IMR-90 (cell line): Measurements from ENCODE around the gene SPINT1. TPM values are rescaled to one million over a fixed set of nuclear protein-coding genes. Genes with fewer than 3 reads are reported as not detected.

Experiments
- ATAC-seq: fragments of 200-7000 bp; cut with Tn5 transposase; 2 replicates; pipeline ENCODE4 v1.9.1; 2020; ENCODE audit warnings: low read depth, mild to moderate bottlenecking, moderate library complexity
- BruUV-seq: library from RNA; stranded (reverse); fragments of 400-500 nt; replicated peaks from 2 replicates; lab custom pipeline; 2021; lab: Mats Ljungman, UMichigan
- CTCF ChIA-PET: fragments of 300-600 bp; formaldehyde crosslinking; extraction: SDS; loops from one replicate; lab custom pipeline; 2021; ENCODE audit warnings: antibody characterized with exemption; lab: Yijun Ruan, JAX
- POLR2A ChIA-PET: fragments of 300-600 bp; sonication (Branson Sonifier 250); formaldehyde crosslinking; loops from one replicate; lab custom pipeline; 2022; ENCODE audit warnings: antibody characterized with exemption; ENCODE audit not compliant: unreplicated experiment; lab: Charles Lee
- DNase-seq: peaks from one replicate; pipeline ENCODE4 v3.0.0; 2013
- H2AFZ ChIP-seq: replicated peaks from 2 replicates; pipeline ENCODE3; 2013; ENCODE audit warnings: low read length, mild to moderate bottlenecking; ENCODE audit not compliant: poor library complexity
- H2AK5ac ChIP-seq: 2 replicates; pipeline ENCODE4 v1.6.1; 2013; ENCODE audit warnings: low read depth, low read length, inconsistent platforms
- H2AK9ac ChIP-seq: replicated peaks from 2 replicates; pipeline ENCODE3; 2013; ENCODE audit warnings: mild to moderate bottlenecking, low read depth, low read length, moderate library complexity; ENCODE audit not compliant: poor library complexity
- H2BK120ac ChIP-seq: 2 replicates; pipeline ENCODE4 v1.6.1; 2013; ENCODE audit warnings: low read depth, low read length, inconsistent platforms
- H2BK15ac ChIP-seq: 3 replicates; pipeline ENCODE4 v1.6.1; 2013; ENCODE audit warnings: low read depth, low read length, inconsistent platforms
- H2BK20ac ChIP-seq: 2 replicates; pipeline ENCODE4 v1.6.1; 2013; ENCODE audit warnings: low read depth, mild to moderate bottlenecking, inconsistent platforms, low read length, moderate library complexity
- H2BK5ac ChIP-seq: 2 replicates; pipeline ENCODE4 v1.6.1; 2013; ENCODE audit warnings: mild to moderate bottlenecking, low read depth, low read length, inconsistent platforms; ENCODE audit not compliant: poor library complexity, severe bottlenecking
- H3K14ac ChIP-seq: replicated peaks from 2 replicates; pipeline ENCODE4 v1.6.1; 2013; ENCODE audit warnings: low read depth, low read length, inconsistent platforms
- H3K18ac ChIP-seq: 2 replicates; pipeline ENCODE4 v1.6.1; 2013; ENCODE audit warnings: low read depth, low read length, control low read depth
- H3K23ac ChIP-seq: 2 replicates; pipeline ENCODE4 v1.6.1; 2013; ENCODE audit warnings: low read depth, low read length, inconsistent platforms
- H3K27ac ChIP-seq: 2 replicates; pipeline ENCODE4 v1.5.1; 2013; ENCODE audit warnings: mild to moderate bottlenecking, control low read depth, low read length; ENCODE audit not compliant: insufficient read depth
- H3K27me3 ChIP-seq: 2 replicates; pipeline ENCODE4 v1.6.1; 2013; ENCODE audit warnings: low read length; ENCODE audit not compliant: control insufficient read depth, insufficient read depth
- H3K36me3 ChIP-seq: 2 replicates; pipeline ENCODE4 v1.6.1; 2013; ENCODE audit warnings: low read length, mixed read lengths; ENCODE audit not compliant: control insufficient read depth, insufficient read depth
- H3K4ac ChIP-seq: 2 replicates; pipeline ENCODE4 v1.6.1; 2013; ENCODE audit warnings: low read depth, low read length, inconsistent platforms
- H3K4me1 ChIP-seq: 2 replicates; pipeline ENCODE4 v1.6.1; 2013; ENCODE audit warnings: low read length, mixed read lengths; ENCODE audit not compliant: control insufficient read depth, insufficient read depth
- H3K4me2 ChIP-seq: 2 replicates; pipeline ENCODE4 v1.6.1; 2013; ENCODE audit warnings: low read depth, mild to moderate bottlenecking, control low read depth, low read length, moderate library complexity
- H3K4me3 ChIP-seq: 2 replicates; pipeline ENCODE4 v1.5.1; 2013; ENCODE audit warnings: low read depth, mild to moderate bottlenecking, control low read depth, low read length, moderate library complexity; ENCODE audit not compliant: insufficient read depth
- H3K56ac ChIP-seq: 2 replicates; pipeline ENCODE4 v1.6.1; 2013; ENCODE audit warnings: low read length, inconsistent platforms; ENCODE audit not compliant: insufficient read depth; ENCODE audit errors: extremely low read depth
- H3K79me1 ChIP-seq, 2 experiments: 2 replicates each; pipeline ENCODE4 v1.6.1; 2013; ENCODE audit warnings: low read length in 2 of 2, inconsistent platforms in 1 of 2, low read depth in 1 of 2
- H3K9ac ChIP-seq: 2 replicates; pipeline ENCODE4 v1.6.1; 2013; ENCODE audit warnings: low read depth, low read length, control low read depth
- H3K9me1 ChIP-seq: 2 replicates; pipeline ENCODE4 v1.6.1; 2013; ENCODE audit warnings: low read length, inconsistent platforms; ENCODE audit not compliant: insufficient read depth
- H3K9me3 ChIP-seq: 2 replicates; pipeline ENCODE4 v1.6.1; 2013; ENCODE audit warnings: low read length; ENCODE audit not compliant: control insufficient read depth, insufficient read depth
- H4K20me1 ChIP-seq: 2 replicates; pipeline ENCODE4 v1.6.1; 2013; ENCODE audit warnings: low read length, inconsistent platforms; ENCODE audit not compliant: insufficient read depth
- H4K5ac ChIP-seq: 2 replicates; pipeline ENCODE4 v1.6.1; 2013; ENCODE audit warnings: mild to moderate bottlenecking, low read depth, low read length, control low read depth
- H4K8ac ChIP-seq, 2 experiments: 2 replicates each; pipeline ENCODE4 v1.6.1; 2013; ENCODE audit warnings: low read depth in 2 of 2, low read length in 2 of 2, control low read depth in 1 of 2, inconsistent platforms in 1 of 2
- H4K91ac ChIP-seq: 2 replicates; pipeline ENCODE4 v1.6.1; 2013; ENCODE audit warnings: low read depth, low read length, inconsistent platforms; ENCODE audit not compliant: insufficient read depth
- MAFK ChIP-seq: IDR thresholded peaks from 2 replicates; pipeline ENCODE4 v1.6.1; 2012; ENCODE audit warnings: low read depth, low read length, improper control_type of control experiment
- MAZ ChIP-seq: IDR thresholded peaks from 2 replicates; pipeline ENCODE4 v1.6.1; 2012; ENCODE audit warnings: low read depth, mild to moderate bottlenecking, low read length, improper control_type of control experiment, moderate library complexity, borderline replicate concordance
- RAD21 ChIP-seq: IDR thresholded peaks from 2 replicates; pipeline ENCODE4 v1.6.1; 2012; ENCODE audit warnings: low read length, improper control_type of control experiment
- WGBS, 2 experiments: methylation state at CpG; one replicate each; pipeline versions ENCODE4 v1.1.5 to v1.1.7; 2013; ENCODE audit warnings: missing lambda C conversion rate in 2 of 2; ENCODE audit not compliant: insufficient read length in 1 of 2; ENCODE audit errors: extremely low coverage in 2 of 2; 5-methylcytosine and 5-hydroxymethylcytosine counted together
- dilution Hi-C: fragments of 300-500 bp; cut with HindIII; formaldehyde crosslinking; loops from one replicate; pipeline ENCODE4 v1.14.3; 2018; ENCODE audit warnings: low sequenced_read_pairs; ENCODE audit not compliant: unreplicated experiment
- in situ Hi-C: fragments of 300-500 bp; cut with MboI; formaldehyde crosslinking; loops from 3 replicates; pipeline ENCODE4 v1.14.3; 2019; ENCODE audit warnings: low sequenced_read_pairs, inconsistent platforms, mixed read lengths
- intact Hi-C: fragments of 100-400 bp; cut with micrococcal nuclease; formaldehyde crosslinking; loops from 2 replicates; pipeline ENCODE4 v1.10.0; 2022
- polyA plus RNA-seq, 3 experiments: library from polyadenylated mRNA; depleted of rRNA; stranded (reverse); fragments of >200 nt; gene quantifications; 2 replicates each; pipeline ENCODE4 v1.2.3, GENCODE V29; 2012; ENCODE audit warnings: low replicate concordance in 1 of 3
- total RNA-seq: library from RNA; depleted of rRNA; stranded (reverse); fragments of >200 nt; gene quantifications from 2 replicates; pipeline ENCODE4 v1.2.3, GENCODE V29; 2012

Gene SPINT1
- total and polyA plus RNA-seq, 2 of the 4 experiments (the other 2 are of a cell fraction): 0.90 to 2.1 TPM

- Histone ChIP-seq H3K18ac (no peak overlapping the region), H3K23ac (no peak overlapping the region), H2BK15ac (no peak overlapping the region), H4K20me1 (no peaks in the 10 kb centered on the region), H2BK5ac (no peak overlapping the region), H4K91ac (no peak overlapping the region), H3K9ac (no peak overlapping the region), H3K9me3 (no peaks in the 10 kb centered on the region), H3K27me3 (peaks cover 6% of the 10 kb centered on the region; the same call in 1 of the 2 replicates), H3K27ac (no peak overlapping the region), H2BK120ac (no peak overlapping the region), H3K36me3 (no peaks in the 10 kb centered on the region), H3K4me2 (no peak overlapping the region), H3K4me1 (peaks cover 5% of the 10 kb centered on the region), H2AK5ac (no peak overlapping the region), H3K4ac (no peak overlapping the region), H3K79me1 (no peaks in the 10 kb centered on the region), H2BK20ac (no peak overlapping the region), H3K4me3 (no peak overlapping the region), H3K14ac (no peak overlapping the region), H3K9me1 (peaks cover 5% of the 10 kb centered on the region), H2AK9ac (no peak overlapping the region), H4K8ac (no peak overlapping the region), H2AFZ (no peak overlapping the region), H4K5ac (no peak overlapping the region), H3K56ac (no peak overlapping the region)
- dilution Hi-C loops: no loop called here
- CTCF ChIA-PET: no interaction called here
- no TSS peak for BruUV-seq
- 0% methylated on average over 1 of the region's 2 CpGs; no CpG with 5 or more reads in 1 of the 2 experiments for WGBS, 2 experiments
- TF ChIP-seq RAD21 (no peak), MAZ (no peak), MAFK (no peak)
- POLR2A ChIA-PET: no interaction called here
- ATAC-seq: no peak
- in situ Hi-C loops: no loop called here
- no peak for DNase-seq
- intact Hi-C loops: no loop called here
These were observed 13.0 kb upstream of the SPINT1 start for GRCh38 chr15:40830884-40831283.
